HepG2 (cell line): ENCODE measurements around the gene KRTAP12-2. TPM values are rescaled to one million over a fixed set of nuclear protein-coding genes. Genes with fewer than 3 reads are reported as not detected.

ENCODE experiments used
- ATAC-seq: fragments of 200-7000 bp; cut with Tn5 transposase; 3 replicates; pipeline ENCODE4 v1.9.1; 2020; ENCODE audit warnings: mild to moderate bottlenecking, moderate library complexity
- BruUV-seq: library from RNA; stranded (reverse); fragments of 400-500 nt; replicated peaks from 2 replicates; lab custom pipeline; 2021; lab: Mats Ljungman, UMichigan
- CTCF ChIA-PET: fragments of 300-600 bp; formaldehyde crosslinking; extraction: SDS; loops from one replicate; lab custom pipeline; 2021; ENCODE audit warnings: low total read pairs, inconsistent platforms, low intra/inter-chr PET ratio; lab: Yijun Ruan, JAX
- POLR2A ChIA-PET: fragments of 350-600 bp; sonication (Branson Sonifier 250); formaldehyde crosslinking; loops from one replicate; lab custom pipeline; 2020; ENCODE audit warnings: antibody characterized with exemption, inconsistent platforms; lab: Yijun Ruan, JAX
- DNase-seq: peaks from one replicate; pipeline ENCODE4 v3.0.0-alpha.2; 2015; ENCODE audit warnings: low spot score
- FAIRE-seq: peaks from 3 replicates; lab custom pipeline; 2011; peaks lifted over from hg19 to GRCh38; lab: Jason Lieb, UNC
- H2AFZ ChIP-seq: one replicate; pipeline ENCODE4 v1.6.1; 2011; ENCODE audit warnings: low read length, inconsistent platforms
- H3K27ac ChIP-seq: fragments of 300-600 bp; 3 replicates; pipeline ENCODE4 v1.8.0; 2011; ENCODE audit warnings: mixed run types, mild to moderate bottlenecking, mixed read lengths, low read length, inconsistent platforms; ENCODE audit not compliant: insufficient read depth; ENCODE audit errors: extremely low read length
- H3K27me3 ChIP-seq, 2 experiments: fragments of 200-600 bp in 1 of 2; 2 replicates in 1 of 2; 3 replicates in 1 of 2; pipeline versions ENCODE4 v1.6.0 to v1.8.0; 2011; ENCODE audit warnings: low read length in 2 of 2, mild to moderate bottlenecking in 2 of 2, moderate library complexity in 2 of 2, inconsistent platforms in 1 of 2; ENCODE audit not compliant: insufficient read depth in 2 of 2, control insufficient read depth in 1 of 2
- H3K36me3 ChIP-seq, 2 experiments: fragments of 200-600 bp in 1 of 2; replicated peaks in 1 of 2; 2 replicates in 1 of 2; 3 replicates in 1 of 2; pipeline versions ENCODE4 v1.5.1 to v1.8.0; 2011; ENCODE audit warnings: low read length in 2 of 2, inconsistent platforms in 1 of 2; ENCODE audit not compliant: insufficient read depth in 2 of 2, control insufficient read depth in 1 of 2
- H3K4me1 ChIP-seq: 2 replicates; pipeline ENCODE4 v1.5.1; 2012; ENCODE audit warnings: low read length, inconsistent platforms; ENCODE audit not compliant: insufficient read depth
- H3K4me2 ChIP-seq: 2 replicates; pipeline ENCODE4 v1.6.0; 2011; ENCODE audit warnings: low read depth, low read length, inconsistent platforms
- H3K4me3 ChIP-seq, 3 experiments: fragments of 200-600 bp in 1 of 3; sonication (generic), shearing (Covaris generic) in 1 of 3; replicated peaks in 1 of 3; 2 replicates each; pipeline ENCODE4 v1.5.1; 2011 to 2016; ENCODE audit warnings: low read length in 3 of 3, inconsistent platforms in 2 of 3, low read depth in 2 of 3, mild to moderate bottlenecking in 2 of 3, control low read depth in 1 of 3, mixed read lengths in 1 of 3; ENCODE audit not compliant: insufficient read depth in 1 of 3
- H3K79me2 ChIP-seq: one replicate; pipeline ENCODE4 v1.6.1; 2011; ENCODE audit warnings: low read length, inconsistent platforms; ENCODE audit not compliant: insufficient read depth
- H3K9ac ChIP-seq: 2 replicates; pipeline ENCODE4 v1.6.0; 2011; ENCODE audit warnings: mild to moderate bottlenecking, low read depth, low read length, inconsistent platforms; ENCODE audit not compliant: insufficient read depth
- H3K9me3 ChIP-seq: 2 replicates; pipeline ENCODE4 v1.5.1; 2012; ENCODE audit warnings: mild to moderate bottlenecking, low read length
- H4K20me1 ChIP-seq: 2 replicates; pipeline ENCODE4 v1.6.0; 2011; ENCODE audit warnings: inconsistent platforms, mild to moderate bottlenecking, low read length, moderate library complexity; ENCODE audit not compliant: insufficient read depth
- ARID2 ChIP-seq: sonication (generic); formaldehyde crosslinking; IDR thresholded peaks from 2 replicates; pipeline ENCODE4 v1.8.1; 2022; ENCODE audit warnings: mild to moderate bottlenecking, missing genetic modification reagents, borderline replicate concordance
- CBX1 ChIP-seq: IDR thresholded peaks from one replicate; pipeline ENCODE4 v1.6.1; 2016; ENCODE audit warnings: antibody characterized with exemption, low read depth
- CREB3 ChIP-seq: sonication (generic); formaldehyde crosslinking; IDR thresholded peaks from 2 replicates; pipeline ENCODE4 v1.5.0; 2020; ENCODE audit warnings: missing genetic modification reagents
- HDAC2 ChIP-seq: sonication (generic); formaldehyde crosslinking; IDR thresholded peaks from 2 replicates; pipeline ENCODE4 v1.4.0; 2020; ENCODE audit warnings: missing genetic modification reagents
- HHEX ChIP-seq: IDR thresholded peaks from 2 replicates; pipeline ENCODE4 v1.6.1; 2016; ENCODE audit warnings: control low read depth
- MXD4 ChIP-seq: IDR thresholded peaks from 2 replicates; pipeline ENCODE4 v1.6.1; 2016; ENCODE audit warnings: mild to moderate bottlenecking, missing biosample characterization, missing genetic modification reagents
- TERF1 ChIP-seq: sonication (generic); formaldehyde crosslinking; IDR thresholded peaks from 2 replicates; pipeline ENCODE4 v1.8.0; 2022; ENCODE audit warnings: mild to moderate bottlenecking, missing genetic modification reagents, moderate library complexity
- TGIF2 ChIP-seq: IDR thresholded peaks from 2 replicates; pipeline ENCODE4 v1.6.1; 2016; ENCODE audit warnings: control low read depth, missing compliant biosample characterization
- THAP9 ChIP-seq: sonication (generic); formaldehyde crosslinking; IDR thresholded peaks from 2 replicates; pipeline ENCODE4; 2020; ENCODE audit warnings: missing genetic modification reagents, mild to moderate bottlenecking, borderline replicate concordance
- TIGD3 ChIP-seq: sonication (generic); formaldehyde crosslinking; IDR thresholded peaks from 2 replicates; pipeline ENCODE4 v1.5.1; 2020; ENCODE audit warnings: mild to moderate bottlenecking, missing genetic modification reagents, borderline replicate concordance
- ZFP36L1 ChIP-seq: sonication (generic); formaldehyde crosslinking; IDR thresholded peaks from 2 replicates; pipeline ENCODE4 v1.8.0; 2022; ENCODE audit warnings: mild to moderate bottlenecking, missing genetic modification reagents, moderate library complexity
- ZNF253 ChIP-seq: sonication (generic); formaldehyde crosslinking; IDR thresholded peaks from 2 replicates; pipeline ENCODE4 v1.8.0; 2022; ENCODE audit warnings: mild to moderate bottlenecking, missing genetic modification reagents, borderline replicate concordance
- ZSCAN30 ChIP-seq: sonication (generic); formaldehyde crosslinking; IDR thresholded peaks from 2 replicates; pipeline ENCODE4 v1.5.0; 2020; ENCODE audit warnings: mild to moderate bottlenecking, missing genetic modification reagents
- WGBS: methylation state at CpG from one replicate; pipeline ENCODE4 v1.1.6; 2017; ENCODE audit warnings: low lambda C conversion rate; 5-methylcytosine and 5-hydroxymethylcytosine counted together
- in situ Hi-C: cut with HindIII; loops from 2 replicates; pipeline ENCODE4 v1.10.0; 2017; ENCODE audit warnings: low pct_unique_long_range_greater_than_20kb; ENCODE audit not compliant: extremely low pct_ligation_motif_present
- intact Hi-C: fragments of 100-400 bp; cut with micrococcal nuclease; formaldehyde crosslinking; loops from one replicate; pipeline ENCODE4 v1.10.0; 2022; ENCODE audit not compliant: unreplicated experiment
- polyA plus RNA-seq, 8 experiments: library from polyadenylated mRNA; depleted of rRNA in 3 of 8; stranded (reverse) in 7 of 8; unstranded in 1 of 8; fragments of >200 nt; fragmentation: Illumina TruSeq in 4 of 8; extraction: Trizol in 4 of 8; gene quantifications; 2 replicates each; pipeline versions ENCODE4 v1.2.1 to v1.2.3, GENCODE V29; 2011 to 2016; ENCODE audit warnings: low read depth in 4 of 8, missing spikeins in 1 of 8, mixed read lengths in 1 of 8; ENCODE audit not compliant: insufficient read depth in 1 of 8
- total RNA-seq, 5 experiments: library from RNA; depleted of rRNA; stranded (reverse); fragments of >200 nt; fragmentation: Illumina TruSeq; extraction: Trizol; gene quantifications; 2 replicates each; pipeline ENCODE4 v1.2.3, GENCODE V29; 2016; ENCODE audit warnings: low read depth in 1 of 5

Gene KRTAP12-2
- total and polyA plus RNA-seq, 2 of the 13 experiments (the other 11 are each of a cell fraction or from before 2014, with no cell fraction given) = not detected

- no peak for DNase-seq
- no peak overlapping the region for H3K27ac ChIP-seq
- ChIA-PET POLR2A (no interaction called here), CTCF (no interaction called here)
- H3K4me3 ChIP-seq = no peak overlapping the region
- BruUV-seq = no TSS peak
- H3K9ac ChIP-seq = no peak overlapping the region
- H2AFZ ChIP-seq = no peak overlapping the region
- peaks cover 95% of the 10 kb centered on the region for H3K4me1 ChIP-seq
- H3K27me3 ChIP-seq = peaks cover 5 to 15% of the 10 kb centered on the region in 2 experiments; a peak in 2 of 5 replicates
- no peak for ATAC-seq
- 82% methylated on average over 17 of the region's 17 CpGs for WGBS
- H4K20me1 ChIP-seq = no peaks in the 10 kb centered on the region
- no peak for FAIRE-seq
- intact Hi-C loops (loop anchor here (5.0 to 10.0 kb wide), 2 partner anchors 38 to 65 kb away; partner anchors contain the start of gene KRTAP10-10), in situ Hi-C loops (no loop called here)
- TF ChIP-seq THAP9 (CRISPR knock-in tag) (no peak), ARID2 (CRISPR knock-in tag) (no peak), CREB3 (CRISPR knock-in tag) (no peak), ZFP36L1 (no peak), ZSCAN30 (CRISPR knock-in tag) (no peak), HDAC2 (CRISPR knock-in tag) (no peak), MXD4 (CRISPR knock-in tag) (no peak), ZNF253 (CRISPR knock-in tag) (no peak), HHEX (CRISPR knock-in tag) (no peak), TIGD3 (CRISPR knock-in tag) (no peak), TGIF2 (CRISPR knock-in tag) (no peak), CBX1 (no peak), TERF1 (CRISPR knock-in tag) (no peak)
- no peaks in the 10 kb centered on the region for H3K36me3 ChIP-seq
- no peak overlapping the region for H3K4me2 ChIP-seq
- H3K9me3 ChIP-seq = no peaks in the 10 kb centered on the region
- H3K79me2 ChIP-seq = no peaks in the 10 kb centered on the region
Measured at GRCh38 chr21:44699502-44700001, 32.8 kb upstream of the KRTAP12-2 start.
